HG02610 (cell line): ENCODE measurements around the gene ZNF232.
"Not testable (repeated sequence)": the region's sequence is repeated elsewhere in the genome, so short reads cannot be mapped to it uniquely, and the experiment has no call there.

Experiments
- ATAC-seq: cut with Tn5 transposase; IDR thresholded peaks from one replicate; pipeline ENCODE4 v1.9.1; 2021; ENCODE audit warnings: mild to moderate bottlenecking, moderate library complexity; ENCODE audit not compliant: unreplicated experiment

The ZNF232 gene

DNA sequence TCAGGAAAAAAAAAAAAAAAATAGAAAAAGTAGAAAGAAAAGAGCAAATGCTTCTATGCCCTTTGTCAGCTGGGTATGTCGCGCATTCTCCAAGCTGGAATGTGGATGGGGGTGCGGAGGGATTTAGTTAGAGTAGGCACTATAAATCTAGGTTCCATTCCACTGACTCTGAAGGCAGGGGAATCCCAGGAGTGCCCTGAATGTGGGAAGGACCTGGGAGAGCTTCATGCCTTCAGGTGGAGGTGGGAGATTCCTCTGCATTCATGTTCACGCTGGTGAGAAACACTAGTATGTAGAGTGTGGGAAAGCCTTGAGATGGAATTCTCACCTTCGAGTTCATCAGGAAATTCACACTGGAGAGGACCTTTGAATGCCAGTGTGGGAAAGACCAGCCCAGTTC is 12.4 kb downstream of the ZNF232 start:
- no peak for ATAC-seq

DNA sequence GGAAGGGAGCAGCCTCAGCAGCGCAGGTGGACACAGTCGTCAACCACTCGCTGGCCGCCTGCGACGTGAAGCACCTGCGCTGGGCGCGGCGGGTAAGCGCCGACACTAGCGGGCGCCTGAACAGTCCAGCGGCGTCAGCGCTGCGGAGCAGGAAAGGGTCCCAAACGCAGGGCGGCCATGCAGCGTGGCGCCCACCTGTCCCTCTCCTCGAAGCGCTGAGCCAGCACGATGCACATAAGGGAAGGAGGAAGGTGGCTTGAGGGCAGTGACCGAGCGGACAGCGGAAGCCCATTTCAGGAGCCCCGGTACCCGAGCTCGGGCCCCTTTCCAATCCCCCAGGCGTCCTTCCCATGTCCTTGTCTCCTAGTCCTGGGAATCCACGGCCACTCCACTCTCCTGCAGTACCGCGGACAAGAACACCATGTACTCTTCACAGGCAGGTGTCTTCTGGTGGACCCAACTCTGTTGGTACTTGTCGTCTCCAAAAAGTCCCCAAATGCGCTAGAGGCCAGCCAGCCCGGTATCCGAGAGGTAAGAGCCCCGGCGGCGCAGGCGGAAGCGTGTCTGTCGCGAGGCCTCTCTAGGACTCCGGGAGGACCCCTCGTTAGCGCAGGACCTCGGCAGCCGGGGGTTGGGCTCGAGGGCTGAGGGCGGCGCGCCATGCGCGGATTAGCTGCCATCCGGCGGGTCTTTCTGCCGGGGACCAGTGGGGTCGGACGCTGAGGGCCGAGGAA is 14.4 kb downstream of the ZNF232 start:
- no peak for ATAC-seq

DNA sequence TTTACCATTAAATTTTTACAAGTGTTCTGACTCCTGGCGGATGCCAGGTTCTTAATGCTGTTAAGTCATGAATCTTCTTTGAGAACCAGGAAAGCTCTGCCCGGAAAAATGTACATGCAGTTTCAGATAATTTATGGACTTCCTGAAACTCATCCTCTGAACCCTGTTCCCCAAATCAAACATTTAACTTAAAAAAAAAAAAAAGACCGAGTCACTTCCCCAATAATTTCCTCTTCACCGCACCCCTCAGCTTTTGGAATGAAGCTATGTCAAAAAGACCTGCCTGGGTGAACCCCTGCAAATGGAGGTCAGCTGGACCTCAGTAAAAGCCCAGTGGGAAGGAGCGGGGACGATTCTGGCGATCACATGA is 15.0 kb downstream of the ZNF232 start:
- ATAC-seq, result no peak

- ATAC-seq, result no peak
These were observed 19.3 kb downstream of the ZNF232 start for GRCh38 chr17:5092218-5093010.

DNA sequence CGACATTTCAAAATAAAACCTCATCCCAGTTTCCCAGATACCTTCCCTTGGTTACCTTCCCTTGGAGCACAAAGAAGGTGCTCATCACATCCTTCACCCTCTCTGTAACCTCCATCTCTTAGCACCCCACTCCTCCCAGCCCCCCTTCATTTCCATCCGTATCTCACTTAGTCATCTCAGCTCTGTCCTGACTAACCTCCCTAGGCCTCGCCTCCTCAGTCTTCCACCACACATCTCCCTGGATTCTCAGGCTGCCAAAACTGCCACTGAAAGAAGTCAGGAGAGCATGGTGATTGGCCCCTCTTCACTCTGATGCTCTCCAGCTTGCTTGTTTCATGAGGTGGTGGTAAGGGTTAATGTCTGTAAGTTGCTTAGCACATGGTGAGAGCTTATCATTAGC is 31.1 kb downstream of the ZNF232 start:
- ATAC-seq, result no peak

DNA sequence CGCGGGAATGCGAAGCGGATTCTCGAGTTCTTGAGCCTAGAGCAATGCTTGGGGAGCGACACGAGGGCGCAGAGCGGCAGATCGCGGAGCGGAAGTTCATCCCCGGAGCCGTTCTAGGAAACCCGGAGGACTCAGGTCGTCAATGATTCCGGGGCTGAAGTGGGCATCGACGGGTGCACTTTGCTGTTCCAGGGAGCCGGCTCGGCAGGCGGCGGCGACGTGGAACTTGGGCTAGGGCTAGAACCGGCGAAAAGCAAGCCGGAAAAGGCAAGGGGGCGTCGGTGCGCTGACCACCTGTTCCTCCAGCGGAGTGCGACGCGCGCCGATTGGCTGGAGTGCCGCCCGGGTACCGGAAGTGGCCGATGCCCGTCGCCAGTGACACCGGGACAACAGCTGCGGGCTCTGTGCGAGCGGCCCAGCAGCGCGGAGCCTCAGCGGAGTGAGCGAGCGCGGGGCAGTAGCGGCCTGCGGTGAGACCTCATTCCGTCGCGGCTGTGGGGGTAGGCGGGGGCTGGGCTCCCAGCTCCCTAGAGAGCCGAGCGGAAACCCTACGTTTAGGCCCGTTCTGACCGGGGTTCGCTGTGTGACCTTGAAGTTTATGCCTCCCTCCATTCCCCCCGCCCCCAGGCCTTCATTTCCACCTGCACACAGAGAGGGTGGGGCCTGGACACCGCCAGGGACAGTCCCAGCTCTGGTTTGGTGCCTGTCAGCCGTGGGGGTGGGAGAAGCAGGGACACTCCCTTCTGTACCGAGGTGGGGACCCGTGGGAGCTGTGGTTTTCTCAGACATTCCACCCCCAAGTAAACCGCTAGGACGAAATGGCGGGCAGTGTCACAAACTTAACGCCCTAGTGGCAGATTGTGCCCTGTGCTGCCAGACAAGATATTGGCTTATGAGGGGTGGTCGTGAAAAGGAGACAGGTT is 33.3 kb downstream of the ZNF232 start, which contains the start of gene ZFP3:
Gene ZFP3, plus strand, starts transcription at position 362 of the 923 bp plus-strand sequence. CDS start 13,038 bp downstream, outside the sequence.
- ATAC-seq, result peak; percentile 80

- ATAC-seq, result no peak
These were observed 33.9 kb downstream of the ZNF232 start for GRCh38 chr17:5077781-5078105.

DNA sequence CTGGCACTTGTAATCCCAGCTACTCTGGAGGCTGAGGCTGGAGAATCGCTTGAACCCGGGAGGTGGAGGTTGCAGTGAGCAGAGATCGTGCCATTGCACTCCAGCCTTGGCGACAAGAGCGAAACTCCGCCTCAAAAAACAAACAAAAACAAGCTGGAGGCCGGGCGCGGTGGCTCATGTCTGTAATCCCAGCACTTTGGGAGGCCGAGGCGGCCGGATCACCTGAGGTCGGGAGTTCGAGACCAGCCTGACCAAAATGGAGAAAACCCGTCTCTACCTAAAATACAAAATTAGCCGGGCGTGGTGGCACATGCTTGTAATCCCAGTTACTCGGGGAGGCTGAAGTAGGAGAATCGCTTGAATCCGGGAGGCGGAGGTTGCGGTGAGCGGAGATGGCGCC is 34.4 kb downstream of the ZNF232 start:
- not testable (repeated sequence) for ATAC-seq

- not testable (repeated sequence) for ATAC-seq
These were observed 36.2 kb downstream of the ZNF232 start for GRCh38 chr17:5075472-5075871.

DNA sequence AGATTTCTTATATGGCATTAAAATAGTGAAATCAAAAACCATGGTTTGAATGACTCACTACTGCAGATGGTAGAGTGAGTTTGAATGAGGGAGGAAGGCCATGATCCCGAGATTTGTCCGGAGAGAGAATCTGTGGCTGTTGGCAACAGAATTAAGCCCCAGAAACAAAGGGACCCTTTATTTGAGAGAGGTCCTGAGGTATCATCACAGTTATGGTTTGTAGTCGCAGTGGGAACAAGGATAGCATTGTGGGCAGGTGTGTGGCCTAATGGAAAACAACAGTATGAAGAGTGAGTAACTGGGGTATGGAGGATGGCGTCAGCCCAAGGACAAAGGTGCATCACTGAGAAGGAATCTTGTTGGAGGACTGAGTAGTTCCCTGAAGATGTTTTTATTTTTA is 42.0 kb downstream of the ZNF232 start:
- ATAC-seq, result no peak

- ATAC-seq, result no peak
These were observed 43.4 kb downstream of the ZNF232 start for GRCh38 chr17:5068236-5068635.

GRCh38 chr17:5065227-5065744 is 46.4 kb downstream of the ZNF232 start:
- ATAC-seq, result no peak
